Neutrophil (primary cell): ENCODE measurements around the gene ZNF385A.

ENCODE experiments used
- H3K27ac ChIP-seq: fragments of 200-600 bp; sonication (generic); 2 replicates; pipeline ENCODE4 v1.5.1; 2016; ENCODE audit warnings: mild to moderate bottlenecking, moderate library complexity
- H3K27me3 ChIP-seq: fragments of 200-600 bp; sonication (generic); 2 replicates; pipeline ENCODE4 v1.6.0; 2016; ENCODE audit warnings: mild to moderate bottlenecking
- H3K36me3 ChIP-seq: fragments of 200-600 bp; sonication (generic); 2 replicates; pipeline ENCODE4 v1.5.1; 2017
- H3K4me1 ChIP-seq, 2 experiments: fragments of 200-600 bp in 1 of 2; sonication (generic) in 1 of 2; 1 replicate in 1 of 2; 2 replicates in 1 of 2; pipeline versions ENCODE4 v1.5.1 to v1.6.1; 2013 to 2016; ENCODE audit warnings: low read depth in 1 of 2, low read length in 1 of 2, mild to moderate bottlenecking in 1 of 2, moderate library complexity in 1 of 2; ENCODE audit not compliant: control insufficient read depth in 1 of 2, insufficient read depth in 1 of 2
- H3K4me3 ChIP-seq, 2 experiments: fragments of 200-600 bp in 1 of 2; sonication (generic) in 1 of 2; 1 replicate in 1 of 2; 2 replicates in 1 of 2; pipeline ENCODE4 v1.5.1; 2013 to 2016; ENCODE audit warnings: low read depth in 1 of 2, low read length in 1 of 2, mild to moderate bottlenecking in 1 of 2, moderate library complexity in 1 of 2
- H3K9me3 ChIP-seq: fragments of 200-600 bp; sonication (generic); 2 replicates; pipeline ENCODE4 v1.5.1; 2016
- CTCF ChIP-seq: fragments of 200-600 bp; sonication (generic); IDR thresholded peaks from 2 replicates; pipeline ENCODE4 v1.5.1; 2016; ENCODE audit warnings: antibody characterized with exemption

ZNF385A gene

DNA sequence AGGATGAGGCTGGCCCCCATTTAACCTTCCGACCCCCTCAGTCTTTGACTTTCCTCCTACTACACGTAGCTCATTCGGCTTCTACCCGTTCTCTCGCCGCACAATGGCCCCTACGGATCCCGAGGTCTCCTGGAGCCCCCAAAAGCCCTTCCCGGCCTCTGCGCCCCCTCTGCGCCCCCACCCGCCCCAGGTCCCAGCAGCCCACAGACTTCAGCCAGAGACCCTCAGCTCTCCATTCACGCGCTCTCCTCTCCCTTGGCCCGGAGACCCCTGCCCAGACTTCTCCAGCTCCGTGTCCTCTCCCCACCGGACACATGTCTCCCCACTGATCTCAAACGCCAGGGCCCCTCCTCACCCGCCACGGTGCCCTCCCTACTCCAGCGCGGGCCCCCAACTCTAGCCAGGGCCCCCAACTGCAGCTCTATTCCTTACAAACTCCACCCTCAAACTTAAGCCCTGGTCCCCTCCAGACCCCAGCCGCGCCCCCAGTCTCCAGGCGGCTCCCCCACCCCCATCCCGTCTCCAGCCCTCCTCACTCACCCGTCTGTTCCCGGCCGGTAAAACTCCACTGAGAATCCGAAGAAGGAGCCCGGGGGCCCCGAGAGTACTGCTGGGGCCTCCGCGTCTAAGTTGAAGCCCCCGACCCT is 34.0 kb upstream of the ZNF385A start:
- H3K4me1 ChIP-seq = peaks cover 47 to 49% of the 10 kb centered on the region in 2 experiments
- H3K4me3 ChIP-seq = peak overlapping the region; percentile 91 to 94
- H3K36me3 ChIP-seq = no peaks in the 10 kb centered on the region
- no peaks in the 10 kb centered on the region for H3K27me3 ChIP-seq
- H3K9me3 ChIP-seq = no peaks in the 10 kb centered on the region
- peak overlapping the region; percentile 100 for H3K27ac ChIP-seq
- TF ChIP-seq CTCF = no peak

- Histone ChIP-seq H3K36me3 (no peaks in the 10 kb centered on the region), H3K27ac (peak overlapping the region; percentile 100), H3K27me3 (no peaks in the 10 kb centered on the region), H3K4me1 (peaks cover 54 to 56% of the 10 kb centered on the region in 2 experiments), H3K9me3 (no peaks in the 10 kb centered on the region), H3K4me3 (peak overlapping the region; percentile 91 to 94)
- TF ChIP-seq CTCF = no peak
These were observed 33.3 kb upstream of the ZNF385A start for GRCh38 chr12:54417712-54418440.

DNA sequence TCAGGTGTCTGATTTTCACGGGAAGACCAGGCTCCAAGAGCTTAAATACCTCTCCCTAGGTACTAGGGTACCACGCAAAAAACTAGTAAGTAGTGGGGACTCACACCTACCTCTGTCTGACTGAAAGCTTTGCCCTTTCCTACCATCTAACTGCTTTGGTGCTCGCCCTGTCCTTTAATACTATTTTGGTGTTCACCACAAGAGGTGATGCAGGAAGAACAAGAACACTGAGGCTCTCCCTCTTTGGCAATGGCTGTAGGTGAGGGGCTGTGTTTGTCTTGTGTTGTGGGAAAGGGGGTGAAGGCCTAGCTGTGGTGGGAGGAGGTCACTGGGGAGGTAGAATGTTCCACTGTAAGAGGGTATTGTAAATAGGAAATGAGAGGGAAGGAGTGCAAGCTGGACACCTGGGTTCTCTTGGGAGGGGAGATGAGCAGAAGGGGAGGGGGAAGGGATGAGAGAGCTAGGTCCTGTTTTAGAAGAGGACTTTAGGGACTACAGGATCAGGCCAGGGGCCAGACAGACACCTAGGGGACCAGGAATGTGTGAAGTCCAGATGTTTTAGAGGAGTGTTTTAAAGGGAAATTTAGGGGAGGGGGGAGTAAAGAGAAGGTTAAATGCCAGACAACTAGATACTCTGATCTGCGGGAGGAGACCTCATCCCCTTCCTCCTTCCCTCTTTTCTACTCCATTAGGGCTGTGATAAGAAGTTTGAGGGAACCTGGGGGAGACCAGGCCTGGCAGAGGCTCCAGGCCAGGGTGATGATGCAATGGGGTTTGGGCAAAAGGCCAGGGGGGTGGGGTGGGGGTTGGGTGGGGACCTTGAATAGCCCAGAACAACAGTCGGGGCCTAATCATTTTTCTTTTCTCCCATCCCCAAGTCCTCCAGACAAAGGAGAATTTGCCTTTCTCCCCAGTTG is 32.4 kb upstream of the ZNF385A start:
- Histone ChIP-seq H3K27ac (peak overlapping the region; percentile 100), H3K4me1 (peaks cover 64 to 65% of the 10 kb centered on the region in 2 experiments), H3K27me3 (no peaks in the 10 kb centered on the region), H3K9me3 (no peaks in the 10 kb centered on the region), H3K4me3 (peak overlapping the region; percentile 91 to 94), H3K36me3 (no peaks in the 10 kb centered on the region)
- no peak for TF ChIP-seq CTCF

DNA sequence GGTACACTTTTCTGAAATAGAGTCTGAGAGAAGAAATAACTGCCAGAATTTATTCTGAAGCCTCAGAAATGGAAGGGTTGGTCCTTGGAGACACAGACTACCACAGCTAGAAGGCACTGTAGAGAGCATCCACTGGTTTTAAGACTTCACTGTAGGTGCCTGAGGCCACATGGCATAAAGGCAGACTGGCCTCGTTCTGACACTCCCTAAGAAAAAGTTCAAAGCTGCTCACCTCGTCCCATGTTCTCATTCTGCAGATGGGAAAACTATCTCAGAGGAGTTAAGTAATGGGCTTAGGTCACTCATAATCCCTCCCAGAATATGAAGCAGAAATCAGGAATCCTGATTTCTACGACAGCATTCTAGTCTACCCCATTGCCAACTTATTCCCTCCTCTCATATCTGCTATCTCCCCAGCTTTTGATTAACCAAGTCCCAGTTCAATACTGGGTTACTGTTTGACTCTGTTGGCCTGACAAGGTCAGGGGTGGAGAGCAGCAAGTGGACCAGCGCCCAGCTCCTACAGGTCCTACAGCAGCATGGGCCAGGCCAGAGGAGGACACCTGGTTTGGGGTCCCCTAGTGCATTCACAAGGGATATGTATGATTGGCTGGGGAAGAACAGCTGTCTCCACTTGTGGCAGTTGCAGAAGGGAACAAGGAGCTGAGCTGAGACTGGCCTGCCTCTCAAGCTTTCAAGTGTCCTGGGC is 30.8 kb upstream of the ZNF385A start:
- H3K9me3 ChIP-seq = no peaks in the 10 kb centered on the region
- peaks cover 79 to 81% of the 10 kb centered on the region in 2 experiments for H3K4me1 ChIP-seq
- no peak for TF ChIP-seq CTCF
- peaks cover 12% of the 10 kb centered on the region for H3K36me3 ChIP-seq
- H3K27me3 ChIP-seq = no peaks in the 10 kb centered on the region
- H3K27ac ChIP-seq = peak overlapping the region; percentile 100
- H3K4me3 ChIP-seq = peak overlapping the region; percentile 69 to 94
